GM18858 (cell line): ENCODE results near the gene ADCY10.
"Not testable (repeated sequence)": the region's sequence is repeated elsewhere in the genome, so short reads cannot be mapped to it uniquely, and the experiment has no call there.

Experiments used
- ATAC-seq: cut with Tn5 transposase; IDR thresholded peaks from one replicate; pipeline ENCODE4 v1.9.1; 2021; ENCODE audit not compliant: unreplicated experiment

ADCY10 gene

GRCh38 chr1:167820684-167821355 lies 93.1 kb downstream of the ADCY10 start:
- ATAC-seq = no peak

GRCh38 chr1:167819849-167820683 lies 93.9 kb downstream of the ADCY10 start:
- ATAC-seq = no peak

DNA sequence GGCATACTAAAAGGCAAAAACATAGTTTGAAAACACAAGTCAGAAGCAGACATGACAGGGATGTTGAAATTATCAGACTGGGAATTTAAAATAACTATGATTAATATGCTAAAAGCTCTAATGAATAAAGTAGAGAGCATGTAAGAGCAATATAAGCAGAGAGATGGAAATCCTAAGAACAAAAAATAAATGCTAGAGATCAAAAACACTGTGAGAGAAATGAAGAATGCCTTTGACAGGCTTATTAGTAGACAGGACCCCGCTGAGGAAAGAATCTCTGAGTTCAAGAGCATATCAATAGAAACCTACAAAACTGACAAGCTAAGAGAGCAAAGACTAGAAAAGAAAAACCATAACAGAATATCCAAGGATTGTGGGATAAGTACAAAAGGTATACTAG lies 98.3 kb downstream of the ADCY10 start:
- no peak for ATAC-seq

GRCh38 chr1:167812972-167813371 lies 101.0 kb downstream of the ADCY10 start:
- no peak for ATAC-seq

DNA sequence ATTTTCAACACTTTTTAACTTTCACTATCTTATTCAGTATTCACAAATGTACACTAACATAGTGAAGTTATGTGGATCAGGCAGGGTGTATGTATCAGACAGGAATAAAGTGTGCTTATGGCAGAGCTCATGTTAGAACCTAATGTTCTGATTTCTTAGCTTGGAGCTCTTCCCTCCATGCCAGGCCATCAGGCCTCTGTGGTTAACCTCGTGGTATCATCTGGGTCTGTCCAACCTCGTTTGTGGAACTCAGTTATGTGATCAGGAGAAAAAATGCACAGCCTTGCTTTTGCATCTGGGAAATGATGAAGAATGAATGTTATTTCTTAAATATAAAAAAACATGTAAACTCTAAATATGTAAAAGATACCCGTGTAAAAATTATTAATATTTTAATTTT lies 105.2 kb downstream of the ADCY10 start:
- no peak for ATAC-seq

DNA sequence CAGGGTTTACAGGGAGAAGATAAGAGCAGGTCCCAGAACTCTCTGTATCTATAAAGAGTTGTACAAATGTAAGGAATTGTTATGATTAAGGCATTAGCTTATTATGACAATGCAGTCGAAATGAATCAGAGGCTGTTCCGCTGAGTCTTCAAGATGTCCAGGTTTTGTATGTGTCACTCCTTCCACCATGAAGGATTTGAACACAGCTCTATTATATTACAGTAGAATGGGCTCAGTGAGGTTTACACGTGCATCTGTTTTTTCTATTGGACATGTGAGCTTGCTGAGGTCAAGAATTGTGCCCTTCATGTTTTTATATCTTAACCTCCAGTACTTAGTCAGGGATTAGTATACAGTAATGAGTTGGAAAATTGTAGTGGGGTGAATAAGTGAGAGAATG lies 105.8 kb downstream of the ADCY10 start:
- no peak for ATAC-seq

DNA sequence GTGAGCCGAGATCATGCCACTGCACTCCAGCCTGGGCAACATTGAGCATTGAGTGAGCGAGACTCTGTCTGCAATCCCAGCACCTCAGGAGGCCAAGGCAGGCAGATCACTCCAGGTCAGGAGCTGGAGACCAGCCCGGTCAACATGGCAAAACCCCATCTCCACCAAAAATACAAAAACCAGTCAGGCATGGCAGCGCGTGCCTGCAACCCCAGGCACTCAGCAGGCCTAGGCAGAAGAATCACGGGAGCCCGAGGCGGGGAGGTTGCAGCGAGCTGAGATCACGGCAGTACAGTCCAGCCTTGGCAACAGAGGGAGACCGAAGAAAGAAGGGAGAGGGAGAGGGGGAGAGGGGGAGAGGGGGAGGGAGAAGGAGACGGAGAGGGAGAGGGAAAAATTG lies 107.3 kb downstream of the ADCY10 start:
- not testable (repeated sequence) for ATAC-seq

DNA sequence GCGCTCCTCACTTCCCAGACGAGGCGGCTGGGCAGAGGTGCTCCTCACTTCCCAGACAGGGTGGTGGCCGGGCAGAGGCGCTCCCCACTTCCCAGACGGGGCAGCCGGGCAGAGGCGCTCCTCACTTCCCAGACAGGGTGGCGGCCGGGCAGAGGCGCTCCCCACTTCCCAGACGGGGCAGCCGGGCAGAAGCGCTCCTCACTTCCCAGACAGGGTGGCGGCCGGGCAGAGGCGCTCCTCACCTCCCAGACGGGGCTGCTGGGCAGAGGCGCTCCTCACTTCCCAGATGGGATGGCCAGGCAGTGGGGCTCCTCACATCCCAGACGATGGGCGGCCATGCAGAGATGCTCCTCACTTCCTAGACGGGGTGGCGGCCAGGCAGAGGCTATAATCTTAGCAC lies 107.7 kb downstream of the ADCY10 start:
- not testable (repeated sequence) for ATAC-seq

DNA sequence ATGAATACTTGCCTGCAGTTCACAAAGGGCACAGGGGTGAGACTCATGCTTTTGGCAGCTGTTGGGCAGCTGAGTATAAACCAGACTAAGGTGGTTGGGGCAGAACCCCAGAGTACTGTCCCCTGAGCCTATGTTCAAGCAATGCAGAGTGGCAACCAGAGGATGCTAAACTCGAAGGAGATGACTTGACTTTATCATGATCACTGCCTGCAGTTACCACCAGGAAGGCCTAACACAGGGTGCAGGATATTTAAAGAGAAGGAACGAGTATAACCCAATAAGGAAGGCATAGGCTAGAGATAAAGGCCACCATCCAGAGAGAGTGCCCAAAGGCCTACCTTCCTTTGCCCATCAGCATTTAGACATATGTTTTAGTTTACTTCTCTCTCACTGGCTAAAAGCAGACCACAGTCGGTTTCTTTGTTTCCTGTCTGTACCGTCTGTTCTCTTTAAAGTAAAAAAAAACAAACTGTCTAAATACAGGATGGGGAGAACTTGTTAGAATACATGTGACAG lies 108.8 kb downstream of the ADCY10 start:
- no peak for ATAC-seq

- ATAC-seq = peak; percentile 87
Observed at GRCh38 chr1:167803358-167804207, 110.4 kb downstream of the ADCY10 start.

DNA sequence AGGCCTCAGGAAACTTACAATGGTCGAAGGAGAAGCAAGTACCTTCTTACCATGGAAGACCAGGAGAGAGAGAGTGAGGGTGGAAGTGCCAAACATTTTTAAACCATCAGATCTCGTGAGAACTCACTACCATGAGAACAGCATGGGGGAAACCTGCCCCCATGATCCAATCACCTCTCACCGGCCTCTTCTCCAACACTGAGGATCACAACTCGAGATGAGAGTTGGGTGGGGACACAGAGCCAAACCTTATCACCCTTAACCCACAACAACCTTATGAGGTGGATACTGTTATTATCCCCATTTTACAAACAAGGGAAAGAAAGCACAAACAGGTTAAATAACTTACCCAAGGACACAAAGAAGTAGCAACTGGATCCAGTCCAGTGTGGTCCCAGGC lies 111.7 kb downstream of the ADCY10 start:
- no peak for ATAC-seq

- ATAC-seq = no peak
Observed at GRCh38 chr1:167800251-167800650, 113.7 kb downstream of the ADCY10 start.

- ATAC-seq = no peak
Observed at GRCh38 chr1:167799747-167800146, 114.2 kb downstream of the ADCY10 start.

DNA sequence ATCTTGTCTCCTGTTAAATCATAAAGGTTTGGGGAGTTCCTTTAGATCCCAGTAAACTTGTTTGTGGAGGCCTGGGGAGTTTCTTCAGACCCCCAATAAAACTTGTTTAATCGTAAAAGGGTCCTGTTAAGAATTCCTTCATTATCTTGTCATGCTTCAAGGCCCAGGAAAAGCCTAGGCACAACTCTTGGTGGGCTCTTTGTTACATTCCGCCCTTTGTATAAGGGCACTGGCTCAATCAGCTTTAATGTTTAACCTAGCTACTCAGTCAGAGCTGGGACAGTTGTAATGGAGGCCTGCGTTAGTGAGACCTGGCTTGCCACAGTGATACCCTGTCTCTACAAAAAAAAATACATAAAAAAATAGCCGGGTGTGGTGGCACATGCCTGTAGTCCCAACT lies 115.0 kb downstream of the ADCY10 start:
- no peak for ATAC-seq

DNA sequence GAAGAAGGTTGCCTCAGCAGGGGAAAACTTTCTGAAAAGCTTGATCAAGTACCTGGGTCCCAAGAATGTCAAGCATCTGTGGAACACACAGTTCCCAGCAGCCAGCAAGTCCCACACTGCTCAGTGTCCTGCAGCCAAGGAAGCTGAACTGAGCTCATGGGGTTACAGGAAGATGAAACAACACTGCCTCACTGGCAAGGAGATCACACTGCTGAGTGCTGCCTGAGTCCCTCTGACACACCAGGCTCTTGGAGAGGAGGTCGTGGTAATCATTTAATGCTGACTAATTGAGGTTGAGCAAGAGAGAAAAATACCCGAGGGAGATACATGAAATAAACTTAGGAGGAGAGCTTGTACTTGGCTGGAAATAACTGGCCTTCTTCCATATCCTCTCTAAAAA lies 116.9 kb downstream of the ADCY10 start:
- ATAC-seq = no peak

GRCh38 chr1:167795810-167796740 lies 117.9 kb downstream of the ADCY10 start:
- no peak for ATAC-seq

GRCh38 chr1:167794043-167794442 lies 119.9 kb downstream of the ADCY10 start:
- ATAC-seq = no peak

- no peak for ATAC-seq
Observed at GRCh38 chr1:167792188-167792565, 121.8 kb downstream of the ADCY10 start.

DNA sequence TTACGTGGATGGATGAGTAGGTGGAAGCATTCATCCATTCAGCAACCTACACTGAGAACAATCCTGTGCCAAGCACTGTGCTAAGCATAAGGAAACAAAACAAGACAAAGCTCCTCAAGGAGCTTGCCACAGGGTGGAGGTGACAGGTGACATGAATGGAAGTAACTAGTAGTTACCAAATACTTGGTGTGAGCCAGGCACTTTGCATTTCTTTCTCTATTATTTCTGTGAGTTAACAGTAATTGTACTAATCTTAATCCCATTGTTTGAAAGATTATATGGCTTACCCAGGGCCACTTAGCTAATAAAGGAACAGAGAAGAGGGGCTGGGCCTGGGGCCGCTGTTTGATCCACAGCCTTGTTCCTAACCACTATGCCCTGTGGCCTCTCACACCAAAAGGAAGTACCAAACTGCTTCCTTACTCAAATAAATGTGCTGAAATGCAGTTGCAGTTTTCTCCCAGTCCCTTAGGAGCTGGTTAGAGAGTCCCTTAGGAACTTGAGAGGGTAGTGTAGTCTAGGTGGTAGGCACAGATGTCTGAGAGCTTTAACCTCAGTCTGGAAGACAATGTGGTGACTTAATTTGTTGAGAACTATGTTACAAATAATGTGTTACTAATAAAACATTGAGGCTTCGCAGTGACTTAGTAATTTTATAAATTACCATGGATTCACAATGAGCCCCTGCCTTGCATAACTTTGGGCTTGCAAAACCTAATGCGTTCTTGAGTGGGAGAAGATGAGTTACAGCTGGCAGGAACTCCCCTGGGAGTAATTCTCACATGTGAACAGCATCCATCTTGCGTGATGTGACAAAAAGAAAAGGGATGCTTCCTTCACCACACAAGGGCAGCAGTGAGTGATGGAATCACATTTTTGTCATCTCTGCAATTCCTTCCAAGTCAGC lies 122.4 kb downstream of the ADCY10 start:
- no peak for ATAC-seq
